HepG2 (cell line): ENCODE measurements around the gene ZDHHC16. TPM values are rescaled to one million over a fixed set of nuclear protein-coding genes. Genes with fewer than 3 reads are reported as not detected.
A peak's percentile ranks its signal among the peaks of the same experiment; 100 is the strongest.

Experiments
- CEBPB ChIP-seq: IDR thresholded peaks from 2 replicates; pipeline ENCODE4 v1.6.1; 2011; ENCODE audit warnings: low read depth, low read length, improper control_type of control experiment, borderline replicate concordance
- DMAP1 ChIP-seq: IDR thresholded peaks from 2 replicates; pipeline ENCODE4 v1.6.1; 2016
- KAT2B ChIP-seq: fragments of 150-350 bp; IDR thresholded peaks from 2 replicates; pipeline ENCODE4 v1.6.1; 2014; ENCODE audit warnings: low read depth, low read length, borderline replicate concordance
- MLXIP ChIP-seq: sonication (generic); formaldehyde crosslinking; IDR thresholded peaks from 2 replicates; pipeline ENCODE4 v1.9.0; 2021; ENCODE audit warnings: missing genetic modification reagents, borderline replicate concordance
- PAX8 ChIP-seq: sonication (generic); formaldehyde crosslinking; IDR thresholded peaks from 2 replicates; pipeline ENCODE4 v1.8.0; 2022; ENCODE audit warnings: mild to moderate bottlenecking, missing genetic modification reagents, borderline replicate concordance
- RBFOX2 ChIP-seq: fragments of 200-400 bp; formaldehyde crosslinking; IDR thresholded peaks from 2 replicates; pipeline ENCODE4 v1.6.1; 2017; ENCODE audit warnings: low read depth, mild to moderate bottlenecking, low read length
- SKIL ChIP-seq: sonication (generic); formaldehyde crosslinking; IDR thresholded peaks from 2 replicates; pipeline ENCODE4 v1.8.0; 2022; ENCODE audit warnings: missing genetic modification reagents, mild to moderate bottlenecking, moderate library complexity, borderline replicate concordance
- SP4 ChIP-seq: sonication (generic); formaldehyde crosslinking; IDR thresholded peaks from 2 replicates; pipeline ENCODE4 v1.8.1; 2023; ENCODE audit warnings: mild to moderate bottlenecking, missing genetic modification reagents
- UBTF ChIP-seq: sonication (generic); formaldehyde crosslinking; IDR thresholded peaks from 2 replicates; pipeline ENCODE4 v1.4.0; 2020; ENCODE audit warnings: mild to moderate bottlenecking, missing genetic modification reagents
- polyA plus RNA-seq, 8 experiments: library from polyadenylated mRNA; depleted of rRNA in 3 of 8; stranded (reverse) in 7 of 8; unstranded in 1 of 8; fragments of >200 nt; fragmentation: Illumina TruSeq in 4 of 8; extraction: Trizol in 4 of 8; gene quantifications; 2 replicates each; pipeline versions ENCODE4 v1.2.1 to v1.2.3, GENCODE V29; 2011 to 2016; ENCODE audit warnings: low read depth in 4 of 8, missing spikeins in 1 of 8, mixed read lengths in 1 of 8; ENCODE audit not compliant: insufficient read depth in 1 of 8
- total RNA-seq, 5 experiments: library from RNA; depleted of rRNA; stranded (reverse); fragments of >200 nt; fragmentation: Illumina TruSeq; extraction: Trizol; gene quantifications; 2 replicates each; pipeline ENCODE4 v1.2.3, GENCODE V29; 2016; ENCODE audit warnings: low read depth in 1 of 5
- TF ChIP-seq, protein P1 (sequence below): sonication (generic); formaldehyde crosslinking; IDR thresholded peaks from 2 replicates; pipeline ENCODE4 v1.8.1; 2022; ENCODE audit warnings: low read depth, mild to moderate bottlenecking, missing genetic modification reagents
- TF ChIP-seq, protein P2 (sequence below): sonication (generic); formaldehyde crosslinking; IDR thresholded peaks from 2 replicates; pipeline ENCODE4 v1.4.0; 2020; ENCODE audit warnings: missing genetic modification reagents, borderline replicate concordance

Gene ZDHHC16
- total and polyA plus RNA-seq, 2 of the 13 experiments (the other 11 are each of a cell fraction or from before 2014, with no cell fraction given) = 40.8 to 41.8 TPM

- TF ChIP-seq UBTF (CRISPR knock-in tag) (no peak), SP4 (CRISPR knock-in tag) (peak; percentile 94), MLXIP (CRISPR knock-in tag) (no peak), DMAP1 (CRISPR knock-in tag) (peak; percentile 82), SKIL (CRISPR knock-in tag) (no peak; the same call in 1 of the 2 replicates), KAT2B (no peak), PAX8 (no peak), RBFOX2 (peak; percentile 95), CEBPB (no peak)
- TF ChIP-seq, protein P1, sequence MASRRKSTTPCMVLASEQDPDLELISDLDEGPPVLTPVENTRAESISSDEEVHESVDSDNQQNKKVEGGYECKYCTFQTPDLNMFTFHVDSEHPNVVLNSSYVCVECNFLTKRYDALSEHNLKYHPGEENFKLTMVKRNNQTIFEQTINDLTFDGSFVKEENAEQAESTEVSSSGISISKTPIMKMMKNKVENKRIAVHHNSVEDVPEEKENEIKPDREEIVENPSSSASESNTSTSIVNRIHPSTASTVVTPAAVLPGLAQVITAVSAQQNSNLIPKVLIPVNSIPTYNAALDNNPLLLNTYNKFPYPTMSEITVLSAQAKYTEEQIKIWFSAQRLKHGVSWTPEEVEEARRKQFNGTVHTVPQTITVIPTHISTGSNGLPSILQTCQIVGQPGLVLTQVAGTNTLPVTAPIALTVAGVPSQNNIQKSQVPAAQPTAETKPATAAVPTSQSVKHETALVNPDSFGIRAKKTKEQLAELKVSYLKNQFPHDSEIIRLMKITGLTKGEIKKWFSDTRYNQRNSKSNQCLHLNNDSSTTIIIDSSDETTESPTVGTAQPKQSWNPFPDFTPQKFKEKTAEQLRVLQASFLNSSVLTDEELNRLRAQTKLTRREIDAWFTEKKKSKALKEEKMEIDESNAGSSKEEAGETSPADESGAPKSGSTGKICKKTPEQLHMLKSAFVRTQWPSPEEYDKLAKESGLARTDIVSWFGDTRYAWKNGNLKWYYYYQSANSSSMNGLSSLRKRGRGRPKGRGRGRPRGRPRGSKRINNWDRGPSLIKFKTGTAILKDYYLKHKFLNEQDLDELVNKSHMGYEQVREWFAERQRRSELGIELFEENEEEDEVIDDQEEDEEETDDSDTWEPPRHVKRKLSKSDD = no peak
- TF ChIP-seq, protein P2, sequence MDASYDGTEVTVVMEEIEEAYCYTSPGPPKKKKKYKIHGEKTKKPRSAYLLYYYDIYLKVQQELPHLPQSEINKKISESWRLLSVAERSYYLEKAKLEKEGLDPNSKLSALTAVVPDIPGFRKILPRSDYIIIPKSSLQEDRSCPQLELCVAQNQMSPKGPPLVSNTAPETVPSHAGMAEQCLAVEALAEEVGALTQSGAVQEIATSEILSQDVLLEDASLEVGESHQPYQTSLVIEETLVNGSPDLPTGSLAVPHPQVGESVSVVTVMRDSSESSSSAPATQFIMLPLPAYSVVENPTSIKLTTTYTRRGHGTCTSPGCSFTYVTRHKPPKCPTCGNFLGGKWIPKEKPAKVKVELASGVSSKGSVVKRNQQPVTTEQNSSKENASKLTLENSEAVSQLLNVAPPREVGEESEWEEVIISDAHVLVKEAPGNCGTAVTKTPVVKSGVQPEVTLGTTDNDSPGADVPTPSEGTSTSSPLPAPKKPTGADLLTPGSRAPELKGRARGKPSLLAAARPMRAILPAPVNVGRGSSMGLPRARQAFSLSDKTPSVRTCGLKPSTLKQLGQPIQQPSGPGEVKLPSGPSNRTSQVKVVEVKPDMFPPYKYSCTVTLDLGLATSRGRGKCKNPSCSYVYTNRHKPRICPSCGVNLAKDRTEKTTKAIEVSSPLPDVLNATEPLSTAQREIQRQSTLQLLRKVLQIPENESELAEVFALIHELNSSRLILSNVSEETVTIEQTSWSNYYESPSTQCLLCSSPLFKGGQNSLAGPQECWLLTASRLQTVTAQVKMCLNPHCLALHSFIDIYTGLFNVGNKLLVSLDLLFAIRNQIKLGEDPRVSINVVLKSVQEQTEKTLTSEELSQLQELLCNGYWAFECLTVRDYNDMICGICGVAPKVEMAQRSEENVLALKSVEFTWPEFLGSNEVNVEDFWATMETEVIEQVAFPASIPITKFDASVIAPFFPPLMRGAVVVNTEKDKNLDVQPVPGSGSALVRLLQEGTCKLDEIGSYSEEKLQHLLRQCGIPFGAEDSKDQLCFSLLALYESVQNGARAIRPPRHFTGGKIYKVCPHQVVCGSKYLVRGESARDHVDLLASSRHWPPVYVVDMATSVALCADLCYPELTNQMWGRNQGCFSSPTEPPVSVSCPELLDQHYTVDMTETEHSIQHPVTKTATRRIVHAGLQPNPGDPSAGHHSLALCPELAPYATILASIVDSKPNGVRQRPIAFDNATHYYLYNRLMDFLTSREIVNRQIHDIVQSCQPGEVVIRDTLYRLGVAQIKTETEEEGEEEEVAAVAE (CRISPR knock-in tag) = no peak
Measured at GRCh38 chr10:97498076-97498840, 52.3 kb downstream of the ZDHHC16 start, which contains the start of gene MMS19 (continued).
